Fibroblast of lung (primary cell): ENCODE data around the gene CHCHD5.

Experiments used
- EZH2 ChIP-seq: IDR thresholded peaks from 2 replicates; pipeline ENCODE4 v1.5.1; 2012; ENCODE audit warnings: low read length, control low read depth, mild to moderate bottlenecking; ENCODE audit errors: missing control alignments
- TF ChIP-seq, protein P1 (sequence below), 2 donors: IDR thresholded peaks in 1 of 2; conservative IDR thresholded peaks in 1 of 2; 1 replicate in 1 of 2; 2 replicates in 1 of 2; pipeline ENCODE4 v1.5.1; 2011 to 2012; ENCODE audit warnings: low read length in 2 of 2, control low read depth in 1 of 2, inconsistent platforms in 1 of 2, low read depth in 1 of 2, mild to moderate bottlenecking in 1 of 2

DNA sequence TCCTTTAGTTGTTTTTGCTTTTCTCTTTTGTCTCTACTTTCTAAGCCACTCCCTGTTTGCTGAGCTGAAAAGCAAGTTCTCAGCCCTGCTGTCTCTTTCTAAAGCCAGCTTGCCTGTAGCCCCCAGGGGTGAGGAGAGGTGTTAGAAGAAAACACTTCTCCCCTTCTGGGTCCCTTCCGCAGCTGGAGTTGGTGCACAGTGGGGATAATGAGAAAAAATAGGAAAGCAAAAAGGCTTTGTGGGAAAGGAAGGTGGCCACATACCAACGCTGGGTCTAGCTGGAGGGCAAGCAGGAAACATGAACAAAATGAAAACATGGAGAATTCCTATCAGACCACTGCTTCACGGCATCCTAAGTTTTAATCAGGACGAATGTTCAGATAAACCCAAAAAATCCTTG lies 45.9 kb downstream of the CHCHD5 start:
- TF ChIP-seq, protein P1, sequence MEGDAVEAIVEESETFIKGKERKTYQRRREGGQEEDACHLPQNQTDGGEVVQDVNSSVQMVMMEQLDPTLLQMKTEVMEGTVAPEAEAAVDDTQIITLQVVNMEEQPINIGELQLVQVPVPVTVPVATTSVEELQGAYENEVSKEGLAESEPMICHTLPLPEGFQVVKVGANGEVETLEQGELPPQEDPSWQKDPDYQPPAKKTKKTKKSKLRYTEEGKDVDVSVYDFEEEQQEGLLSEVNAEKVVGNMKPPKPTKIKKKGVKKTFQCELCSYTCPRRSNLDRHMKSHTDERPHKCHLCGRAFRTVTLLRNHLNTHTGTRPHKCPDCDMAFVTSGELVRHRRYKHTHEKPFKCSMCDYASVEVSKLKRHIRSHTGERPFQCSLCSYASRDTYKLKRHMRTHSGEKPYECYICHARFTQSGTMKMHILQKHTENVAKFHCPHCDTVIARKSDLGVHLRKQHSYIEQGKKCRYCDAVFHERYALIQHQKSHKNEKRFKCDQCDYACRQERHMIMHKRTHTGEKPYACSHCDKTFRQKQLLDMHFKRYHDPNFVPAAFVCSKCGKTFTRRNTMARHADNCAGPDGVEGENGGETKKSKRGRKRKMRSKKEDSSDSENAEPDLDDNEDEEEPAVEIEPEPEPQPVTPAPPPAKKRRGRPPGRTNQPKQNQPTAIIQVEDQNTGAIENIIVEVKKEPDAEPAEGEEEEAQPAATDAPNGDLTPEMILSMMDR (conservative IDR thresholded peaks at IDR 0.05 in 1 of 2, IDR thresholded peaks at IDR 0.05 in 1 of 2; ENCODE audit: low read depth in 1 of 2, low read length in 2 of 2): no peak
- no peak for TF ChIP-seq EZH2
